ENCODE measurements around the gene POLR2L. TPM values are rescaled to one million over a fixed set of nuclear protein-coding genes. Genes with fewer than 3 reads are reported as not detected.

Gene POLR2L
- total RNA-seq, 1 donor from 2014 or later = 76.7 TPM

DNA sequence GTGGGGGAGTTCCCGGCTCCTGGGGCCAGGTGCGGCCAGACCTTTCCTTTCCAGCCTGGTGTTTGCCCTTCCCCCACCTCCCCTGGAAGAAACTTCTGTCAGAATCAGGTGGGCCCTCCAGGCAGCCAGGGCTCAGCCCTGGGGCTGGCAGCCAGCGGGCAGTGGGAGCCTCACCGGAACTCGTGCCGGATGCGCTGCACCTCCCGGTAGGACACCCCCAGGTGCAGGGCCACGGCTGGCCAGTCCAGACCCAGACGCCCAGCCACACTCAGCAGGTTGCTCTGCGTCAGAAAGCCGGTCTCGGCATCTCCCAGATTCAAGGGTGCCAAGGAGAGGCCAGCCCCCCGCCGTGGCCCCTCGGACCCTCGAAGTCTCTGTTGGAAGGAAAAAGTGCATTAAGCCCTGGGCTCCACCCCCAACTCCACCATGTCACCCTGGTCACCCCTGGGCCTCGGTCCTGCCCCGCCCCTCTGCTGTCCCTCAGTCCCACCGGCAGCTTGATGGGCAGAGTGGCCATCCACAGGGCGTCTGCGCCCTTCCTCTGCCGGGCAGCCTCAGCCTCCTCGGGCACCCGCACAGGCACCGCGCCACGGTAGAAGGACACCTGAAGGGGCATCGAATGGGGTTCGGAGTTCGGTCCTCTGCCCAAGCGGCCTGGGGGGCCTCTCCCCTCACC, 42.5 kb downstream of the POLR2L start:
- peaks cover 12% of the 10 kb centered on the region for H3K27me3 Mint-ChIP-seq (ENCODE audit: unreplicated experiment)
- no peak for DNase-seq (ENCODE audit: low spot score)
- no peaks in the 10 kb centered on the region for H3K36me3 Mint-ChIP-seq (ENCODE audit: low read depth, unreplicated experiment)
- H3K4me1 Mint-ChIP-seq (ENCODE audit: unreplicated experiment) = no peaks in the 10 kb centered on the region
- H3K4me3 Mint-ChIP-seq (ENCODE audit: unreplicated experiment) = no peak overlapping the region
- no peak overlapping the region for H3K27ac Mint-ChIP-seq (ENCODE audit: unreplicated experiment)
- TF ChIP-seq, protein P1, sequence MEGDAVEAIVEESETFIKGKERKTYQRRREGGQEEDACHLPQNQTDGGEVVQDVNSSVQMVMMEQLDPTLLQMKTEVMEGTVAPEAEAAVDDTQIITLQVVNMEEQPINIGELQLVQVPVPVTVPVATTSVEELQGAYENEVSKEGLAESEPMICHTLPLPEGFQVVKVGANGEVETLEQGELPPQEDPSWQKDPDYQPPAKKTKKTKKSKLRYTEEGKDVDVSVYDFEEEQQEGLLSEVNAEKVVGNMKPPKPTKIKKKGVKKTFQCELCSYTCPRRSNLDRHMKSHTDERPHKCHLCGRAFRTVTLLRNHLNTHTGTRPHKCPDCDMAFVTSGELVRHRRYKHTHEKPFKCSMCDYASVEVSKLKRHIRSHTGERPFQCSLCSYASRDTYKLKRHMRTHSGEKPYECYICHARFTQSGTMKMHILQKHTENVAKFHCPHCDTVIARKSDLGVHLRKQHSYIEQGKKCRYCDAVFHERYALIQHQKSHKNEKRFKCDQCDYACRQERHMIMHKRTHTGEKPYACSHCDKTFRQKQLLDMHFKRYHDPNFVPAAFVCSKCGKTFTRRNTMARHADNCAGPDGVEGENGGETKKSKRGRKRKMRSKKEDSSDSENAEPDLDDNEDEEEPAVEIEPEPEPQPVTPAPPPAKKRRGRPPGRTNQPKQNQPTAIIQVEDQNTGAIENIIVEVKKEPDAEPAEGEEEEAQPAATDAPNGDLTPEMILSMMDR (IDR thresholded peaks at IDR 0.05; ENCODE audit: unreplicated experiment) = no peak
- H3K9me3 Mint-ChIP-seq (ENCODE audit: unreplicated experiment) = no peaks in the 10 kb centered on the region

- H3K27me3 Mint-ChIP-seq (ENCODE audit: unreplicated experiment) = peaks cover 10% of the 10 kb centered on the region
- no peaks in the 10 kb centered on the region for H3K36me3 Mint-ChIP-seq (ENCODE audit: low read depth, unreplicated experiment)
- no peaks in the 10 kb centered on the region for H3K4me1 Mint-ChIP-seq (ENCODE audit: unreplicated experiment)
- no peaks in the 10 kb centered on the region for H3K9me3 Mint-ChIP-seq (ENCODE audit: unreplicated experiment)
- DNase-seq (ENCODE audit: low spot score) = peak; percentile 95
- TF ChIP-seq, protein P1 (IDR thresholded peaks at IDR 0.05; ENCODE audit: unreplicated experiment) = peak; percentile 94
- peak within 1 kb of the TSS; percentile 83 for H3K4me3 Mint-ChIP-seq (ENCODE audit: unreplicated experiment)
- no peak within 1 kb of the TSS for H3K27ac Mint-ChIP-seq (ENCODE audit: unreplicated experiment)
Measured at GRCh38 chr11:798093-798713, 44.1 kb downstream of the POLR2L start, which contains the start of gene SLC25A22. Gene SLC25A22, minus strand, starts transcription at chr11:798281. Its CDS starts 3,275 bp downstream, at chr11:795006.

DNA sequence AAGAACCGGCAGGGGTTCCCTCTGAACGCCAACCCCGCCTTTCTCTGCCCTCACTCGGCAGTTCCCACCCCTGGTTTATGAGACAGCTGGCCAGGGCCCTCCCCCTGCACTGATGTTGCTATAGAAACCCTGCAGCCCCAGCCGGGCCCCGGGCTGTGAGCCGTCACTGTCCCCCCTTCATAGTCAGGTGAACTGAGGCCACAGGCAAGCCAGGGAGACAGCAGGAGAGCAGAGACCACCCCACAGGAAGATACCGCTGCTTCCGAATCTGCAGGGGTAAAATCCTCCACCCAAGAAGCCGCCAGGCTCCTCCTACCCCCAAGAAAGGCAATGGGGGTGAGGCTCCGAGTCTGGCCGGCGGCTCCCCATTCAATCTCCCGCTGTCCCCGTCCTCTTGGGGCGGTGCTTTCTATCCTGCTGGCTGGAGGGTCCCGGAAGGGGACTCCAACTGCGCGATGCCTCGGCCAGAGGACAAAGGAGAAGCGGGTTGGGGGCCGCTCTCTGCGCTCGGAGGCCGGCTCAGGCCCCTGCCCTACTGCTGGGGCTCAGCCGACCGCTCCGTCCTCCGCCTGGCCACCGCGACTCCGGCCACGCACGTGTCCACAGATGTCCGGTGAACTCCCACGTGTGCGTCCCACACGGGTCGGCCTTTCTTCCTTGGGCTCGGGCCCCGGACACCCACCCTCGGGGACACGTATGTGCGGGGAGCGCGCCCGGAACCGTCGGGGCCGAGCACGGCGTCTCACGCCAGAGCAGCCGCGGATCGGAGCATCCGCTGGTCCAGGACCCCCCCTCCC, 44.8 kb downstream of the POLR2L start:
- Mint-ChIP-seq H3K9me3 (ENCODE audit: unreplicated experiment) (no peaks in the 10 kb centered on the region), H3K27ac (ENCODE audit: unreplicated experiment) (no peak overlapping the region), H3K27me3 (ENCODE audit: unreplicated experiment) (peaks cover 8% of the 10 kb centered on the region), H3K4me1 (ENCODE audit: unreplicated experiment) (no peaks in the 10 kb centered on the region), H3K4me3 (ENCODE audit: unreplicated experiment) (peak overlapping the region; percentile 83), H3K36me3 (ENCODE audit: low read depth, unreplicated experiment) (no peaks in the 10 kb centered on the region)
- TF ChIP-seq, protein P1 (IDR thresholded peaks at IDR 0.05; ENCODE audit: unreplicated experiment) = no peak
- peak; percentile 54 for DNase-seq (ENCODE audit: low spot score)

DNA sequence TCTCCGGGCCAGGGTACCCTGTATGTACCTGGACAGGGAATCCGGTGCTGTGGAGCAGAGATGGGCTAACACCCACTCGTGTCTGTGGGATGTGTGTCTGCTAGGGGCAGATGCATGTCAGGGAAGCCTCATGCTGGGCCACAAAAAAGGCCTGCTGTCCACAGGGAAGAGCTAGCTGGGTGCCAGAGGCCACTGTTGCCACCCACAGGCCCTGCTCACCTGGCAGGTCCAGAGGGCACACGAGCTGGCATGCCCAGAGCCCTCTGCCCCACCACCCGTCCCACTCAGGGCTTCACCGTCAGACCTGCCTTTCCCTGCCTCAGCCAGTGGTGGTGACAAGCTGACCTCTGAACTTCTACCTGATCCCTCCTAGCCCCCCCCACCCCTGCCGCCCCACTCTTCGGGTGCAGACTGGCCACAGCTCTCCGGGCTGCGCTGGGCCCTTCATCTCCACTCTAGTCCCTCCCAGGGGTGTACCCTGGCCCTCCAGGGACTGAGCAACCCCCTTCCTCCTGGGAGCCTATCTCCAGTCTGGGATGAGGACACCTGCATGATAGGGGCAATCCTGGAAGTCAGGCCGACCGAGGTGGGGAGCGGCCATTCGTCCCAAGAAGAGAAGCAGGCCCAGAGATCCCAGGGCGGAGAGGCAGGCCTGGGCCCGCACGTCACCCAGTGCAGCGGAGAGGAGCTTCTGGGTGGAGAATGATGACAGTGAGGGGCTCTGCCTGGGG, 45.6 kb downstream of the POLR2L start:
- no peaks in the 10 kb centered on the region for H3K4me1 Mint-ChIP-seq (ENCODE audit: unreplicated experiment)
- DNase-seq (ENCODE audit: low spot score) = no peak
- peak overlapping the region; percentile 83 for H3K4me3 Mint-ChIP-seq (ENCODE audit: unreplicated experiment)
- TF ChIP-seq, protein P1 (IDR thresholded peaks at IDR 0.05; ENCODE audit: unreplicated experiment) = no peak
- peaks cover 10% of the 10 kb centered on the region for H3K27me3 Mint-ChIP-seq (ENCODE audit: unreplicated experiment)
- no peak overlapping the region for H3K27ac Mint-ChIP-seq (ENCODE audit: unreplicated experiment)
- H3K9me3 Mint-ChIP-seq (ENCODE audit: unreplicated experiment) = no peaks in the 10 kb centered on the region
- no peaks in the 10 kb centered on the region for H3K36me3 Mint-ChIP-seq (ENCODE audit: low read depth, unreplicated experiment)

All from endothelial cell (in vitro differentiated cells).